Measurements from ENCODE around the gene CASD1. TPM values are rescaled to one million over a fixed set of nuclear protein-coding genes. Genes with fewer than 3 reads are reported as not detected.

The CASD1 gene
- total RNA-seq, 1 donor from 2014 or later, result 25.7 TPM

- H3K4me3 Mint-ChIP-seq, result no peak overlapping the region
- ChIA-PET CTCF (no interaction called here), POLR2A (no interaction called here)
- intact Hi-C loops (cut with micrococcal nuclease), result loop anchor here (2.0 kb wide), 1 partner anchor 13 kb away; no protein-coding TSS in a partner anchor
- no peaks in the 10 kb centered on the region for H3K4me1 Mint-ChIP-seq
- DNase-seq (no peak), ATAC-seq (ENCODE audit: low read depth) (no peak)
- TF ChIP-seq, protein P1, sequence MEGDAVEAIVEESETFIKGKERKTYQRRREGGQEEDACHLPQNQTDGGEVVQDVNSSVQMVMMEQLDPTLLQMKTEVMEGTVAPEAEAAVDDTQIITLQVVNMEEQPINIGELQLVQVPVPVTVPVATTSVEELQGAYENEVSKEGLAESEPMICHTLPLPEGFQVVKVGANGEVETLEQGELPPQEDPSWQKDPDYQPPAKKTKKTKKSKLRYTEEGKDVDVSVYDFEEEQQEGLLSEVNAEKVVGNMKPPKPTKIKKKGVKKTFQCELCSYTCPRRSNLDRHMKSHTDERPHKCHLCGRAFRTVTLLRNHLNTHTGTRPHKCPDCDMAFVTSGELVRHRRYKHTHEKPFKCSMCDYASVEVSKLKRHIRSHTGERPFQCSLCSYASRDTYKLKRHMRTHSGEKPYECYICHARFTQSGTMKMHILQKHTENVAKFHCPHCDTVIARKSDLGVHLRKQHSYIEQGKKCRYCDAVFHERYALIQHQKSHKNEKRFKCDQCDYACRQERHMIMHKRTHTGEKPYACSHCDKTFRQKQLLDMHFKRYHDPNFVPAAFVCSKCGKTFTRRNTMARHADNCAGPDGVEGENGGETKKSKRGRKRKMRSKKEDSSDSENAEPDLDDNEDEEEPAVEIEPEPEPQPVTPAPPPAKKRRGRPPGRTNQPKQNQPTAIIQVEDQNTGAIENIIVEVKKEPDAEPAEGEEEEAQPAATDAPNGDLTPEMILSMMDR (IDR thresholded peaks at IDR 0.05), result no peak
- H3K36me3 Mint-ChIP-seq (ENCODE audit: low read depth), result no peaks in the 10 kb centered on the region
- H3K27me3 Mint-ChIP-seq, result no peaks in the 10 kb centered on the region
- no peak overlapping the region for H3K27ac Mint-ChIP-seq
- no peaks in the 10 kb centered on the region for H3K9me3 Mint-ChIP-seq
These were observed 90.7 kb downstream of the CASD1 start for GRCh38 chr7:94600267-94600666.

DNA sequence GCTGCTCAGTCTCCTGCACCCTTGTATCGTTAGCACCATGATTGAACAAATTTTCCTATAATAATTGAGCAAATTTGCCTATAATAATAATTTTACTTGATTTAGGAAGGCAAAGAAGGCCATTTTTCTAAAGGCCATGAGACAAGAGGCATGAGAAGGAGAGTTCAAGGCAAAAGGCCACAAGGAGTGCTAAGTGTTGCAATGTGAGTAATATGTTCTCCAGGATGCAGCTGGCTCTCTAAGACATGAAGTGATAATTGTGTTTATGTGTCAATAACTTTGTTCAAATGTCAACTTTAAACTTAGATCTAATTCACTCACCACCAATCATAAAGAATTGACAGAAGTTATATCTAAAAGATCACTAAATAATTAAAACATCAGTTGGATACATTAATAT, 92.6 kb downstream of the CASD1 start:
- CTCF ChIA-PET, result no interaction called here
- ATAC-seq (ENCODE audit: low read depth) (no peak), DNase-seq (no peak)
- Mint-ChIP-seq H3K9me3 (peaks cover 6% of the 10 kb centered on the region), H3K36me3 (ENCODE audit: low read depth) (no peaks in the 10 kb centered on the region), H3K4me3 (no peak overlapping the region), H3K27ac (no peak overlapping the region), H3K27me3 (no peaks in the 10 kb centered on the region), H3K4me1 (peaks cover 4% of the 10 kb centered on the region)
- TF ChIP-seq, protein P1 (IDR thresholded peaks at IDR 0.05), result no peak
- POLR2A ChIA-PET, result no interaction called here
- intact Hi-C loops (cut with micrococcal nuclease), result no loop called here

GRCh38 chr7:94605031-94605430, 95.4 kb downstream of the CASD1 start:
- ATAC-seq (ENCODE audit: low read depth), result no peak
- TF ChIP-seq, protein P1 (IDR thresholded peaks at IDR 0.05), result no peak
- peaks cover 8% of the 10 kb centered on the region for H3K9me3 Mint-ChIP-seq
- H3K27me3 Mint-ChIP-seq, result no peaks in the 10 kb centered on the region
- no peak overlapping the region for H3K27ac Mint-ChIP-seq
- no peak for DNase-seq
- intact Hi-C loops (cut with micrococcal nuclease), result no loop called here
- H3K36me3 Mint-ChIP-seq (ENCODE audit: low read depth), result no peaks in the 10 kb centered on the region
- peaks cover 4% of the 10 kb centered on the region for H3K4me1 Mint-ChIP-seq
- ChIA-PET POLR2A (no interaction called here), CTCF (no interaction called here)
- H3K4me3 Mint-ChIP-seq, result no peak overlapping the region

Other genes starting within 250 kb of the CASD1 start
- gene COL1A2, start 114.9 kb upstream of the CASD1 start, total RNA-seq, result not detected in 2 replicates
- 6.8 and 7.1 TPM in 2 replicates for gene SGCE, start 146.3 kb downstream of the CASD1 start, total RNA-seq